Mammary epithelial cell (primary cell): Measurements from ENCODE around the gene ARHGAP29.

Source experiments
- CTCF ChIP-seq, 2 donors: IDR thresholded peaks in 1 of 2; conservative IDR thresholded peaks in 1 of 2; 2 replicates each; pipeline ENCODE4 v1.5.1; 2011 to 2012; ENCODE audit warnings: inconsistent platforms in 2 of 2, low read length in 2 of 2, mild to moderate bottlenecking in 2 of 2, control low read depth in 1 of 2, low read depth in 1 of 2; ENCODE audit not compliant: insufficient read depth in 1 of 2; ENCODE audit errors: extremely low read depth in 1 of 2
- EZH2 ChIP-seq: IDR thresholded peaks from 2 replicates; pipeline ENCODE4 v1.6.1; 2012; ENCODE audit warnings: low read length, inconsistent platforms, borderline replicate concordance

GRCh38 chr1:94182191-94182590 is 55.2 kb downstream of the ARHGAP29 start:
- no peak for TF ChIP-seq CTCF (conservative IDR thresholded peaks at IDR 0.05 in 1 of 2, IDR thresholded peaks at IDR 0.05 in 1 of 2; ENCODE audit: extremely low read depth in 1 of 2, insufficient read depth in 1 of 2, low read depth in 1 of 2, low read length in 2 of 2)
- no peak for TF ChIP-seq EZH2
